Measurements from ENCODE around the gene GLB1L3.

GLB1L3 gene

GRCh38 chr11:134230339-134230738 is 45.8 kb upstream of the GLB1L3 start:
- TF ChIP-seq, protein P1, sequence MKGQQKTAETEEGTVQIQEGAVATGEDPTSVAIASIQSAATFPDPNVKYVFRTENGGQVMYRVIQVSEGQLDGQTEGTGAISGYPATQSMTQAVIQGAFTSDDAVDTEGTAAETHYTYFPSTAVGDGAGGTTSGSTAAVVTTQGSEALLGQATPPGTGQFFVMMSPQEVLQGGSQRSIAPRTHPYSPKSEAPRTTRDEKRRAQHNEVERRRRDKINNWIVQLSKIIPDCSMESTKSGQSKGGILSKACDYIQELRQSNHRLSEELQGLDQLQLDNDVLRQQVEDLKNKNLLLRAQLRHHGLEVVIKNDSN (IDR thresholded peaks at IDR 0.05) = no peak
- TF ChIP-seq TEAD4 (IDR thresholded peaks at IDR 0.05) (no peak), EGR1 (IDR thresholded peaks at IDR 0.05) (no peak), TCF12 (IDR thresholded peaks at IDR 0.05; ENCODE audit: low read depth) (no peak), MAX (IDR thresholded peaks at IDR 0.05) (no peak), EP300 (IDR thresholded peaks at IDR 0.05; ENCODE audit: borderline replicate concordance) (no peak)

DNA sequence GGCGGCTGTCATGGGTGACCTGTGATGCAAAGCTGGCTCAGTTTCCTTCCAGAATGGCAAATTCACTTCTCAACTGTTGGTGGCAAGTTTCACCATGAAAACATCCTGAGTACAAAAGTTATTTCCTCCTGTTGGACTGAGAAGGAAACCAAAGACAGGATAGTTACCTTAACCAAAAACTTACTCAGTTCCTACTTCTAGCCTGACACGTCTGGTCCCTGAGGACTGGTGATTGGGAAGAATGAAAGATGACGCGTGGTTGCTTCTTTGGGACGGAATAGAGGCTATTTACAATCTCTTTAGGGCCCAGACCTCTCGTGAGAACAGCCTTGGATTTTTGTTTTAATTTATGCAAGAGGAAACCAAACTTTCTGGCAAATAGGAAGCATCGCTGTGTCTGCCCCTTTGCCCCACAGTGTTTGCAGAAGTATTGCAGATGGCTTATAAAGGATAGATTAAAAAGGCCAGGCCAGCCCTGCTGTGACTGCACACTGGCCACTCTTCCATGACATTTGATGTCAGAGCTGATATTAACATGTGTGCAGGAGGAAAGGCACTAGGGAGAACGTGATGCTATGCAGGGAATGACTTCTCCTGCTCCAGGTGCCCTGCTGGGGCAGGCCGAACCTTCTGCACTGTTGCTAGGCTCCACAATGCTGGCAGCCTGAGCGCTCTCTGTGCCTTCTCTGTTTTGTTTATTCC is 44.1 kb upstream of the GLB1L3 start:
- TF ChIP-seq FOXM1 (IDR thresholded peaks at IDR 0.05; ENCODE audit: borderline replicate concordance, low read depth) = no peak
- no peak for TF ChIP-seq MAX (IDR thresholded peaks at IDR 0.05)
- no peak for TF ChIP-seq TCF12 (IDR thresholded peaks at IDR 0.05; ENCODE audit: low read depth)
- no peak for TF ChIP-seq TAF1 (IDR thresholded peaks at IDR 0.05; ENCODE audit: low read depth)
- no peak for TF ChIP-seq RAD21 (IDR thresholded peaks at IDR 0.05; ENCODE audit: low read depth)

GRCh38 chr11:134233729-134234179 is 42.4 kb upstream of the GLB1L3 start:
- TF ChIP-seq EGR1 (IDR thresholded peaks at IDR 0.05) (no peak), TAF1 (IDR thresholded peaks at IDR 0.05; ENCODE audit: low read depth) (no peak), MAX (IDR thresholded peaks at IDR 0.05) (no peak)

DNA sequence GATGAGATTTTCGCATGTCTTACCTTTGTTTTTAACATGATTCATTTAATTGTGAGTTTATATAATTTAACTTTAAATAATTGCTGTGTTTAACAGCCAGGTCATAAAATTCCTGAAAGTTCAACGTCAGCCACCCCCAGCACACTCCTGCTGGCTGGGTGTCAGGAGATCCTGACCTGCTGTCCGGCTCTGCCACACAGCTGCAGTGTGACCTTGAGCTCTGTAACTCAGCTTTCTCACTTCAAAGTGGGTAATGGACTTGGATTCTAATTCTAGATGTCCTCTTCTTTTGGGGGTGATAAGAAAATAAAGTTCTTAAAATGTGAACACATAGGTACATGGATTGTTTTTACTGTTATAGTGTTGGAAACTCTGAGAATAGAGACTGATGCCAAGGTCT is 40.8 kb upstream of the GLB1L3 start:
- TF ChIP-seq EGR1 (IDR thresholded peaks at IDR 0.05) = no peak
- no peak for TF ChIP-seq ZBTB7A (IDR thresholded peaks at IDR 0.05; ENCODE audit: low read depth)
- TF ChIP-seq NFIC (IDR thresholded peaks at IDR 0.05) = no peak
- no peak for TF ChIP-seq TEAD4 (IDR thresholded peaks at IDR 0.05)
- no peak for TF ChIP-seq TAF1 (IDR thresholded peaks at IDR 0.05; ENCODE audit: low read depth)
- TF ChIP-seq RAD21 (IDR thresholded peaks at IDR 0.05; ENCODE audit: low read depth) = no peak
- TF ChIP-seq CEBPB (IDR thresholded peaks at IDR 0.05) = no peak
- no peak for TF ChIP-seq EP300 (IDR thresholded peaks at IDR 0.05; ENCODE audit: borderline replicate concordance)
- TF ChIP-seq TCF12 (IDR thresholded peaks at IDR 0.05; ENCODE audit: low read depth) = no peak
- TF ChIP-seq, protein P1 (IDR thresholded peaks at IDR 0.05) = no peak

- TF ChIP-seq REST (IDR thresholded peaks at IDR 0.05; ENCODE audit: low read depth) (no peak), TEAD4 (IDR thresholded peaks at IDR 0.05) (no peak), TAF1 (IDR thresholded peaks at IDR 0.05; ENCODE audit: low read depth) (no peak), CEBPB (IDR thresholded peaks at IDR 0.05) (no peak), TCF12 (IDR thresholded peaks at IDR 0.05; ENCODE audit: low read depth) (no peak), RAD21 (IDR thresholded peaks at IDR 0.05; ENCODE audit: low read depth) (no peak), NFIC (IDR thresholded peaks at IDR 0.05) (no peak), CREB1 (IDR thresholded peaks at IDR 0.05; ENCODE audit: low read depth) (no peak)
Observed at GRCh38 chr11:134236834-134237556, 39.2 kb upstream of the GLB1L3 start.

DNA sequence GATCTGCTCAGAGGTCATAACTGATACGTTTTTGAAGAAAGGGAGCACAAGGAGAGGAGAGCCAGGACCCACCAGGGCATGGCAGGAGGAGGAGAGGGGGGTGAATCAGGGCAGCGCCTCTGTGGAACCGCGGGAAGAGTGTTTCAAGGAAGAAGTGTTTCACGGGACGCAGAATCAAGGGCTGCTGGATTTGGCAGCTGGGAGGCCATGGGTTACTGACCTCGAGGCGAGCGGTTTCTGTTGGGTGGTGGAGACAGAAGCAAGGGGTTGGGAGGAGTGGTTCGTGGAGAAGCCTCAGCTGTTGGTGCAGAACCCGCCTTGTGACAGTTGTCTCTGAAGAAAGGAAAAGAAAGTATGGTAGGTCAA is 38.6 kb upstream of the GLB1L3 start:
- TF ChIP-seq, protein P1 (IDR thresholded peaks at IDR 0.05) = no peak
- no peak for TF ChIP-seq FOXM1 (IDR thresholded peaks at IDR 0.05; ENCODE audit: borderline replicate concordance, low read depth)
- TF ChIP-seq NFIC (IDR thresholded peaks at IDR 0.05) = no peak
- TF ChIP-seq CEBPB (IDR thresholded peaks at IDR 0.05) = no peak
- TF ChIP-seq EGR1 (IDR thresholded peaks at IDR 0.05) = no peak
- no peak for TF ChIP-seq YY1 (IDR thresholded peaks at IDR 0.05; ENCODE audit: low read depth)

DNA sequence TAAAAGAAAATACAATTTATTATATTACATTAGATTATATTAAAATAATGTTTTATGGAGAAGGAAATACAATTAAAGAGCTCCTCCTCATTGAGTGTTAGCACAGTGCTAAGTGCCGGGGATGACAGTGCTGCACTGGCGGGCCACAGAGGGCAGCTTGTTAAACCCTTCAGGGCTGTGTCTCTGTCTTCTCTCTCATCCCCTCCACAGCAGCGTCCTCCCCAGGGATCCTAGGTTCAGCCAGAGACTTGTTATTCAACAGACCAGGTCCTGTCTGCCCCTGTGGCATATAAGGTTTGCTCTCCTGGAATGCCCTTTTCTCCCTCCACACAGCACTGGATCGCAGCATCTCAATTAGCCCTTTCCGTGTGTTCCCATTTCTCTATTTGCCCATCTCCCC is 37.2 kb upstream of the GLB1L3 start:
- TF ChIP-seq MAX (IDR thresholded peaks at IDR 0.05) = no peak
- no peak for TF ChIP-seq NFIC (IDR thresholded peaks at IDR 0.05)
- no peak for TF ChIP-seq CEBPB (IDR thresholded peaks at IDR 0.05)
- TF ChIP-seq TCF12 (IDR thresholded peaks at IDR 0.05; ENCODE audit: low read depth) = no peak
- TF ChIP-seq FOXM1 (IDR thresholded peaks at IDR 0.05; ENCODE audit: borderline replicate concordance, low read depth) = no peak
- TF ChIP-seq RAD21 (IDR thresholded peaks at IDR 0.05; ENCODE audit: low read depth) = no peak
- no peak for TF ChIP-seq CREB1 (IDR thresholded peaks at IDR 0.05; ENCODE audit: low read depth)
- no peak for TF ChIP-seq TAF1 (IDR thresholded peaks at IDR 0.05; ENCODE audit: low read depth)
- TF ChIP-seq REST (IDR thresholded peaks at IDR 0.05; ENCODE audit: low read depth) = no peak
- no peak for TF ChIP-seq EGR1 (IDR thresholded peaks at IDR 0.05)
- TF ChIP-seq, protein P1 (IDR thresholded peaks at IDR 0.05) = no peak
- TF ChIP-seq TEAD4 (IDR thresholded peaks at IDR 0.05) = no peak
- no peak for TF ChIP-seq ZBTB7A (IDR thresholded peaks at IDR 0.05; ENCODE audit: low read depth)
- no peak for TF ChIP-seq EP300 (IDR thresholded peaks at IDR 0.05; ENCODE audit: borderline replicate concordance)

Data from Ishikawa (cell line).